Renal cortical epithelial cell (primary cell): ENCODE measurements around the gene TNRC6A. TPM values are rescaled to one million over a fixed set of nuclear protein-coding genes. Genes with fewer than 3 reads are reported as not detected.
A peak's percentile ranks its signal among the peaks of the same experiment; 100 is the strongest.
"Not testable (repeated sequence)": the region's sequence is repeated elsewhere in the genome, so short reads cannot be mapped to it uniquely, and the experiment has no call there.

Experiments used
- DNase-seq: peaks from one replicate; pipeline ENCODE4 v3.0.0-alpha.2; 2011; ENCODE audit warnings: low read depth
- total RNA-seq: library from RNA; depleted of rRNA; stranded (reverse); fragments of >200 nt; gene quantifications from 2 replicates; pipeline ENCODE4 v1.2.3, GENCODE V29; 2014

TNRC6A gene
- total RNA-seq, 1 donor from 2014 or later = 34.1 TPM

DNA sequence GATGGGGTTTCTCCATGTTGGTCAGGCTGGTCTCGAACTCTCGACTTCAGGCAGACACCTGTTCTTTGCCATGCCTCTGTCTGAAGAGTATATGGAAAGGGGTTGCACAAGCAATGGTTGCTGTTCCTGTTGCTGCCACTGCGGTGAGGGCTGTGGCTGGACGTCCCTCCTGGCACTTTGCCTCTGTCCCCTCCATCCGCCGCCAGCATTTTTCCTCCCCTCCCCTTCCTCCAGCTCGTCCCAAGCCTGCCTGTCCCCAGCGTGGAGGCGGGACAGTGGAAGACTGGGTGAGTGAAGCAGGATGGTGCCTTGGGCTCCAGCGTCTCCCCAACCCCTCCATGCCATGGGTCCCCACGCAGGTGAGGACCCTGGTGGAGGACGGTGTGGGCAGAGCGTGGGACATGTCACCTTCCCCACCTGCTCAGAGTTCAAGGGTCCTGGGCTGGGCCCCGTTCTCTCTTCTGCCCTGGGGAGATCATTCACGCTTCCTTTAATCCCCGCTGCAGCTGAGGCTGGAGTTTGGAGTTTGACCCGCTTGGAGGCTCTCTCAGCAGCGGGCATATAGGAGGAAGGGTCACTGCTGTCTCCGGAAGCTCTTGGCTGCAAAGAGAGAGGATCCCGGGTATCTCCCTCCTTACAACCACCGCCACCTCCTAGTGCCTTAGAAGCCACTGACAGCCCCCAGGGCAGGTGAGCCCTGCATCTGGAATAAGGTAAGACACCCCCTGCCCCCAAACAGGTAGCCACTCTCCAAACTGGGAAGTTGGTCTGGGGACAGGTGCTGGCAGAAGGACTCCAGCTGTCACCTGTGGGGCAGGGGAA is 116.5 kb downstream of the TNRC6A start, which contains the start of gene SLC5A11:
SLC5A11 (plus strand) TSS at position 238 of the 822 bp plus-strand sequence. CDS start 12,681 bp downstream, outside the sequence.
- no peak for DNase-seq

DNA sequence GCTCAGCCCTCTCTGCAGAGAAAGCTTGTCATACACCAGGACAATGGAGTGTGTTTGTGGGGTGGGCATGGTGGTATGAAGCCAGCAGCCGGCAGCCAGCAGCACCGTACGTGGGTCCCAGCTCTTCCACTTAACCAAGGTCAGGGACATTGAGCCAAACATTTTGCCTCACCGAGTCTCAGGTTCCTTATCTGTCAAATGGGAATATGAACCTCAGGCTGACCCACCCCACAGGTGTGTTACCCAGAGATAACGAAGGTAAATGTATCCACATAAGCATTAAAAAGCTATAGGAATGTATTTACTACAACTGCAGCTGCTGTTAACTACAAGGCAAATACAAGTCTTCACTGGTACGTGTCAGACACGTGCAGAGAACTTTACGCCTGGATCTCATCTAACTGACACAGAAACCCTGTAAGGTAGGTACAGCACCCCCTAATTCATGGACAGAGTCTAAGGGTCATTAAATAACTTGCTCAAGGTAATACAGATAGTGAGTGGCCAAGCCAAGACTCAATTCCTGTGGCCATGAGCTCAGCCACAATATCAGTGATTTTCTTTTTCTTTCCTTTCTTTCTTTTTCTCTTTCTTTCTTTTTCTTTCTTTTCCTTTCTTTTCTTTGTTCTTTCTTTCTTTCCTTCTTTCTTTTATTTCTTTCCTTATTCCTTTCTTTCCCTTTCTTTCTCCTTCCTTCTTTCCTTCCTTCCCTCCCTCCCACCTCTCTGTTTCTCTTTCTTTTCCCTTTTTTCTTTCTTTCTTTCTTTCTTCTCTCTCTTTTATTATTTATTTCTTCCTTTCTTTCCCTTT is 117.3 kb downstream of the TNRC6A start:
- no peak for DNase-seq

DNA sequence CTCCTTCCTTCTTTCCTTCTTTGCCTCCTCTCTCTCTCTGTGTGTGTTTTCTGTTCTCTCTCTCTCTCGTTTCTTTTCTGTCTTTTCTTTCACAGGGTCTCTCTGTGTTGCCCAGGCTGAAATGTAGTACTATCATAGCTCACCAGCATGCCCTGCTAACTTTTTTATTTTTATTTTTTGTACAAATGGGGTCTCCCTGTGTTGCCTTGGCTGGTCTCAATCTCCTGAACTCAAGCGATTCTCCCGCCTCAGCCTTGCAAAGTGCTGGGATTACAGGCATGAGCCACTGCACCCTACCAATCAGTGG is 117.9 kb downstream of the TNRC6A start:
- DNase-seq = no peak

DNA sequence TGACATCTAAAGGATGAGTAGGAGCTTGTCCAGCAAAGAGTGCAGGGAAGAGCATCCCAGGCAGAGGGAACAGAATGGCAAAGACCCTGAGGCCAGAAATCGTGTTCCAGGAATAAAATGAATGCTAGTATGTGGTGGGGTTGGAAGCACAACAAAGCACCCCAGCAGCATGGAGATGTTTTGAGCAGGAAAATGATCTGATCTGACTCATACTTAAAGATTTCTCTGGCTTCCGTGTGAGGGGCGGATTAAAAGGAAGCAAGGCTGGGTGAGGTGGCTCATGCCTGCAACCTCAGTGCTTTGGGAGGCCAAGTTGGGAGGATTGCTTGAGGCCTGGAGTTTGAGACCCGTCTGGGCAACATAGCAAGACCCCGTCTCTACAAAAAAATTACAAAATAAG is 118.6 kb downstream of the TNRC6A start:
- DNase-seq = peak; percentile 31

DNA sequence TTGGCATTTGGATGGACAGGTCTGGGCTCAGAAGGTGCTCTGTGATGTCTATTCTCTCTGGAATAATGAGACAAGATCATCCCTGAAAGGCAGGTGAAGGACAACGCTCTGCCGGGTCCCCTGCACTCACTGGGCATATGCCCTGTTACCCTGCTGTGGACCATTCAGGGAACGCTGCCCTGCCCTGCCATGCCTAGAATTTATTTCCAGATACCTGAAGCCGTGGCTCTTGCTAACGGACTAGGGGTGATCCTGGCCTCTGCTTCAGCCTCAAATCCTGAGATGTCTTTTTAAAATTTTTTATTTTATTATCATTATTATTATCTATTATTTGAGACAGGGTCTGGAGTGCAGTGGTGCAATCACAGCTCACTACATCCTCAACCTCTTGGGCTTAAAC is 120.2 kb downstream of the TNRC6A start:
- DNase-seq = no peak

DNA sequence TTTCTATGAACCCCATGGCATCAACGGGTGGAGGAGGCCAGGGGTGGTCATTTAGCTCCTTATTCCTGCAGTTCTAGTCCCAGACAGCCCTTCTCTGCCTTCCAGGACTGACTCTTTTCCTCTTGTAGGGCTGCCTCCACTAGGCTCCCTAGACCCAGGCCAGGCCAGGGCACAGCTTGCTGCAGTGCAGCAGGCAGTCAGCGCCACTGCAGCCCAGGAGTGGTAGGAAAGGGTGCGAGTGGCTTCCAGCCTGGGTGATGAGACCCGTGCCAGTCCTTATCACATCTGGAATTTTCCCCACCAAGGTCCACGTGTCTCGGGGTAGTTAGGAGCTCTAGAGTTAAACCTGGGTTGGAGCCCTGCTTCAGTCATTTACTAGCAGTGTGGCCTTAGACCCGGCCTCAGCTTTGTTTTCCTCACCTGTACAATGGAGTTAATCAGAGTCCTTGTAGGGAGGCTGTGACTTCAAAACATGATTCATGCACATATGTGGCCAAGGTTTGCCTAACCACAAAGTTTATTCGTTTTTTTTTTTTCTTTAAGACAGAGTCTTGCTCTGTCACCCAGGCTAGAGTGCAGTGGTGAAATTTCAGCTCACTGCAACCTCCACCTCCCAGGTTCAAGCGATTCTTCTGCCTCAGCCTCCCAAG is 121.0 kb downstream of the TNRC6A start:
- DNase-seq = peak; percentile 61

DNA sequence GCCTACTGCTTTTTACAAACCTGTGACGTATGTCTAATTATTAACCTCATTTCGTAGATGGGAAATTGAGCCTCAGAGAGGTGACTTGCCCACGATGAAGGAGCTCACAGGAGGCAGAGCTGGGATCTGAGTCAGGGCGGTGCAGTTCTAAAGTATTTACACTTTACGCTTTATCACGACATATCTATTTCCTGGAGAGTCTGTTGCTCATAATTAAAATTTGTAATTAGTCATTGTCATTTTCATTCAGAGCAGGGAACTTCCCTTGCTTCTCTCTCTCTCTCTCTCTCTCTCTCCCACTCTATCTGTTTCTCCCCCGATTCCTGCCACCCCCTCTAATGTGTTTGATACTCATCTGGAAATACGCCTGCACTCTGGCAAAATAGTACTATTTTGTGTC is 122.2 kb downstream of the TNRC6A start:
- peak; percentile 18 for DNase-seq

DNA sequence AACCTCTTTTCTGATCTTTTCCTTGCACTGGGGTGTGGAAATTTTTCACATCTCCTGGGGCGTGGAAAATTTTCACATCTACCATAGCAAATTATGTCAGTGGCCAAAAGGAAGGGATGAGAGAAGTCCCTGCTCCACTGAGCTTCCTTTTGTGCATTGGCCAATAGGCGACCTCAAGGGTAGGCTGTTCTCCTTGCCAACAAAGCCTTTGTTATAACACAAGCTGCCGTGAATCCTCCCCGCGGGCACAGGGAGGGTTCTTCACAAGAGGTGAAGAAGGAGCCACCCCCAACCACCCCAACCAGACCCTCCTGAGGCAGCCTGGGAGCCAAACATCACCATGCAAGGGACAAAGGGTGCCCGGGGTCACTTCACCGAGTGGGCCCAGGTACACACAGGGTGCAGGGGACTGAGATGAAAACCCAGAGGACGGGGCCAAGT is 122.8 kb downstream of the TNRC6A start:
- no peak for DNase-seq

DNA sequence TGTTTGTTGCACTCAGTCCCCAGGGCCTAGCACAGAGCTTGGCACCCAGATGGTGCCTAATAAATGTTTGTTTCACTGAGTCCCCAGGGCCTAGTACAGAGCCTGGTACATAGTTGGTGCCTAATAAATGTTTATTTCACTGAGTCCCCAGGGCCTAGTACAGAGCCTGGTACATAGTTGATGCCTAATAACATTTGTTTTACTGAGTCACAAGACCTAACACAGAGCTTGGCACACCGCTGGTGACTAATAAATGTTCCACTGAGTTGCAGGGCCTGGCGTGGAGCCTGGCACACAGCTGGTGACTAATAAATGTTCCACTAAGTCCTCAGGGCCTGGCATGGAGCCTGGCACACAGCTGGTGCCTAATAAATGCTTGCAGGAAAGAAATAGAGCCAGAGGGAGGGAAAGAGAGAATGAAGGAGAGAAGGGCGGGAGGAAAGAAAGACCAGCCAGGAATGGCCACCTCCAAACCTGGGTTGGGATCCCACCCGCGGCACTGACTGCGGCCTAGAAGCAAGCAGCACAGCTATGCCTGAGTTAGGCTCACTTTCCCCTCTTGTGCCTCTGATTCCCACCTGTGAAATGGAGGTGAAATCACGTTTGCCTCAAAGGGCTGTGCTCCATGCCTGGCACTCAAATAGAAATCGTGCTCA is 123.8 kb downstream of the TNRC6A start:
- DNase-seq = no peak

DNA sequence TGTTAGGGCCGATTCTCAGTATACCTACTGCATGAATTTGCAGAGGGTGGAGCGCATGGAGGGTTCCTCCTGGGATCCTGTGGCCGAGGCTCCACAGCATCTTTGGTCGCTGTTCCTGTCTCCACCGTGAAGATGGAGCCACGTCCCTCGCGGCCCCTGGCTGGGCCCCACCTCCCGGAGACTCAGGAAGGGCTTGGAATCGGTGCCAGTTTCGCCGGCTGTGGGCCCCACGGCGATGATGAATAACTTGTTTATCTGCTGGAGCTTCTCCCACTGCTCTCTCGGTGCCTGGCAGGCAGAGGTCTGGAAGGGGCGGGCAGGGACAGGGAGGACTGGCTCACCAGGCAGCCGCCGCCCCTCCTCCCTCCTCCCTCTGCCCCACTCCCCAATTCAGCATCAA is 124.4 kb downstream of the TNRC6A start:
- DNase-seq = no peak

DNA sequence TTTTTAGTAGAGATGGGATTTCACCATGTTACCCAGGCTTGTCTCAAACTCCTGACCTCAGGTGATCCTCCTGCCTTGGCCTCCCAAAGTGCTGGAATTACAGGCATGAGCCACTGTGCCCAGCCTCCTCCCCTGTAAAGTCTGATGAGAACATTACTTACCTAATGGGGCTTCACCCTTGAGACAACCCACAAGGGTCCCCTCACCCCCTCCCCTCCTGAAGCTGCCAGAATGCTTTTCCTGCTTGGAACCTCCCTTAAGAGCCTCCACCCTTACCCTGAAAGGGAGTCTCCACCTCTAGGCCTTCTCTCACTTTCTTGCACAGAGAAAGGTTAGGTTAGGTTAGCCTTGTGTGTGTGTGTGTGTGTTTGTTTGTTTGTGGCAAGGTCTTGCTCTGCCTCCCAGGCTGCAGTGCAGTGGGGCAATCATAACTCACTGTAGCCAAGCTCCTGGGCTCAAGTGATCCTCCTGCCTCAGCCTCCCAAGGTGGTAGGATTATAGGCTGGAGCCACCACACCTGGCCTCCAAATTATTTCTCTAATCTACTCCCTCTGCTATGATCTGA is 125.2 kb downstream of the TNRC6A start:
- DNase-seq = no peak

DNA sequence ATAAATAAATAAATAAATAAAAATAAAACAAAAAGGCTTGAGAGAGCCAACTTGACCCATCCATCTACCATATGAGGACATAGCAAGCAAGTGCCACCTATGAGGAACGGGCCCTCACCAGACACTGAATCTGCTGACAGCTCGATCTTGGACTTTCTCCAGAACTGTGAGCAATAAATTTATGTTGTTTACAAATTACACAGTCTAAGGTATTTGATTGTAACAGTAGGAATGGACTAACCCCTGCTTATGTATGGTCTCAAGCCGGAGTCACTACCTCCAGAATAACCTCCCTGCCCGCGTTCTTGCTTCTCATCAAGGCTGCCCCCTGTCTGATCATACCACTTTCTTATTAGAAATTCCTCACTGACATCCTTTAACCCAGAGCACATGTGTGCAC is 126.2 kb downstream of the TNRC6A start:
- DNase-seq = no peak

DNA sequence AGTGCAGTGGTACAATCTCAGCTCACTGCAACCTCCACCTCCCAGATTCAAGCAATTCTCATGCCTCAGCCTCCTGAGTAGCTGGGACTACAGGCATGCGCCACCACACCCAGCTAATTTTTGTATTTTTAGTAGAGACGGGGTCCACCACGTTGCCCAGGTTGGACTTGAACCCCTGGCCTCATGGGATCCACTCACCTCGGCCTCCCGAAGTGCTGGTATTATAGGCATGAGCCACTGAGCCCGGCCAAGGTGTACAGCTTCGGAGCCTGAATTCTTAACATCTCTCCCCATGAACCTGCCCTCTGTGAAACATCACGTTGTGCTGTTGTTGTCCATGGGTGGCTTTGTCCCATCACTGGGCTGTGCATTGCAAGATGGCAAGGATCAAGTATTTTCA is 127.4 kb downstream of the TNRC6A start:
- not testable (repeated sequence) for DNase-seq

DNA sequence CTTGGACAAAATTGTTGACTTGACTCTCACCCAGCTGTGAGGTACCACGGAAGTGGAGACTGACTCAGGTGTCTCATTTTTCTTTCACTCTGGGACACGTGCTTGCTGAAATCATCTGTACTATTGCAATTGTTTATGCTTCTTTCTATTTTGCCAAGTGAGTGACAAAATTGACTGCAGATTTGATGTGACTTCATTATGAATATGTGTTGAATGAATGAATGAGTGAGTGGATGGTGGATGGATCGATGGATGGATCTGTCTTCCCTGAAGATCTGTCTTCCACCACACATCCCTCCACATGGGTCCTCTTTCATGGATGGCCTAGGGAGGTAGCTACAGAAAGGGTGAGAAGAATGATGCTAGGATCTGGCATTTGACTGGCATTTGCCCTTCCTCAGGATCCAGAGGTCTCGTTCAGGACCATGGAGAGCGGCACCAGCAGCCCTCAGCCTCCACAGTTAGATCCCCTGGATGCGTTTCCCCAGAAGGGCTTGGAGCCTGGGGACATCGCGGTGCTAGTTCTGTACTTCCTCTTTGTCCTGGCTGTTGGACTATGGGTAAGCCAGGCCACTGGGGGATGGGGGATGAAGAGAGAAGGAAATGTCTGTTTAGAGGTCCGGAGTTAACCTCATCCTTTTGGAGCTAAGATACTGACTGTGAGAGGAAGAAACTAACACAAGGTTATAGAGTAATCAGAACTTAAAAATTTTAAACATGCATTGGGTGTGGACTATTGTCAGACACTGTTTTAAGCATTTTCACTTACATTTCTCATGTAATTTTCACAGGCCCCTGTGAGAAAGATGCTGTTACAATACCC is 129.0 kb downstream of the TNRC6A start:
- peak; percentile 35 for DNase-seq

DNA sequence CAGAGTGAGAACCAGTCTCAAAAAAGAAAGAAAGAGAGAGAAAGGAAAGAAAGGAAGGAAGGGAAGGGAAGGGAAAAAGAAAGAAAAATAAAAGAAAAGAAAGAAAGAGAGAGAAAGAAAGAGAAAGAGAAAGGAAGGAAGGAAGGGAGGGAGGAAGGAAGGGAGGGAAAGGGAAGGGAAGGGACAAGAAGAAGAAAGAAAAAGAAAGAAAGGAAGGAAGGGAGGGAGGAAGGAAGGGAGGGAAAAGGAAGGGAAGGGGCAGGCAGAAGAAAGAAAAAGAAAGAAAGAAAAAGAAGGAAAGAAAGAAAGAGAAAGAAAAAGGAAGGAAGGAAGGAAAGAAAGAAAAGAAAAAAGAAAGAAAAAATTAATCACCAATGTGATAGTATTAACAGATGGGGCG is 132.0 kb downstream of the TNRC6A start:
- no peak for DNase-seq

DNA sequence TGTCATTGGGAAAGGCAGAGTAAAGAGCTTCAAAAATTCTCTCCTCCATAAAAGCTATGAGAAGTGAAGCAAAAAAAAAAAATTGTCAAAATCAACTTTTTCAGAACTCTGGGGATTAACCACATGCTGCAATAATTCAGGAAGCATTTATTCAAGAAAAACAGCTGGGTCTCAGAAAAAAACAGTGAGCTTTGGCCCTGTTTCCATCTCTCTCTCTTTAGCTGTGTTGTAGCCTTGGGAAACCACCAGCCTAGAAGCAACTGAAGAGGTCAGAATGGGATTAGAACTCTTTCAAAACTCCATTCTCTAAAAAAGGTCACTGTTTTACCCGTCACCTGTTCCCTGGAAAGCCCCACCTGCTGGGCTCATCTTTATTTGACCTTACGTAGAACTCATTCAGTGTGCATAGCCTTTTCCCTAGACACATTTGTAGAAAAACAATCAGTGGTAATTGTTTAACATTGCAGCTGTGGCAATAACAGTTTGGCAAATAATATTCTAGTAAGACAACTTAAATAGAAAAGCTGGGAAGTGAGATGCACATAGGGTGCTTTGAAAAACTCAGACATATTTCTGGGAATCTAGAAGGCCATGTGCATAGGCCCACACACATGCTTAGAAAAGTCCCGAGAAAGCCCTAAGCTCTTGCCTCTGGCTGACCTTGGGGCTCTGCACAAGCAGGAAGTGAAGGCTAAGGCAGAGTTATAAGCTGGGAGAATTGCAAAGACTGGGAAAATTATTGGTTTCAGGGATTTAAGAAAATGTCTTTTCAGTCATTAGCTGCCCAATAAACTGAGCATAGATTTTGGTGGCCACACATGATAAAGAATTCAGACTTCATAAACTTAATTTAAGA is 134.4 kb downstream of the TNRC6A start:
- DNase-seq = no peak

DNA sequence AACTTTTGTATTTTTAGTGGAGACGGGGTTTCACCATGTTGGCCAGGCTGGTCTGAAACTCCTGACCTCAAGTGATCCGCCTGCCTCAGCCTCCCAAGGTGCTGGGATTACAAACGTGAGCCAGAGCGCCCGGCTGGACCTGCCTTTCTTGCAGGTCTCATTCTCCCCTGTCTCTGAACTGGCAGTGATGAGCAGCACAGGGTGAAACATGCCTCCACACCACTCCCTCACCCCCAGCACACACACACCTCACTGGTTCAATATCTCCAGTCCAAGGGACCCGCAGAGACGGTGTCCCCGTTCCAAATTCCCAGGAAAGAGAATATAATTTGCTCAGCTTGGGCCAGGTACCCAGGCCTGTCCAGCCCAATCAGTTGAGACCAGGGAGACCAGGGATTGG is 139.6 kb downstream of the TNRC6A start:
- DNase-seq = no peak

DNA sequence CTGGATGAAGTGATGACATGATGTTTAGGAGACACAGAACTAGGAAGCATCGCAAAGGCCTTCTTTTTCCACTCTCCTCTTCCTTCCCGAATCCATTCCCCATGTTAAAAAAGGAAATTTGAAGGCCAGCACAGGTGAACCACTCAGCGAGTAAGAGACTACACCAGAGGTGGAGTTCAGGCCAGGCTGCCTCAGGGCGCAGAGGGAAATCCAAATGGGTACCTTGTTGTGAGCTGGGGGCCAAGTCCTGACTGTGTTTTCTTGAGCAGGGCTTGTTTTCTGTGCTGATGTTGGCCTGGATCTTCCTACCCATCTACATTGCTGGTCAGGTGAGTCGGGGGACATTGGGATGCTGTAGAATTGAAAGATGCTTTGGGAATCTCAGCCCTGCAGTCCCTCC is 142.4 kb downstream of the TNRC6A start:
- DNase-seq = no peak

DNA sequence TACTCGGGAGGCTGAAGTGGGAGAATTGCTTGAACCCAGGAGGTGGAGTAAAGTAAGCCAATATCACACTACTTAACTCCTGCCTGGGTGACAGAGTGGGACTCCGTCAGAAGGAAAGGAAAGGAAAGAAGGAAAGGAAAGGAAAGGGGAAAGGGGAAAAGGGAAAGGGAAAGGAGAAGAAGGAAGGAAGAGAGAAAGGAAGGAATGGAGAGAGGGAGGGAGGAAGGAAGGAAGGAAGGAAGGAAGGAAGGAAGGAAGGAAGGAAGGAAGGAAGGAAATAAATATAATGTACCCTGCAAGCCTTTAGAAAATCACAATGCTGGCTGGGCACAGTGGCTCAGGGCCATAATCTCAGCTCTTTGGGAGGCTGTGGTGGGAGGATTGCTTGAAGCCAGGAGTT is 143.6 kb downstream of the TNRC6A start:
- no peak for DNase-seq

DNA sequence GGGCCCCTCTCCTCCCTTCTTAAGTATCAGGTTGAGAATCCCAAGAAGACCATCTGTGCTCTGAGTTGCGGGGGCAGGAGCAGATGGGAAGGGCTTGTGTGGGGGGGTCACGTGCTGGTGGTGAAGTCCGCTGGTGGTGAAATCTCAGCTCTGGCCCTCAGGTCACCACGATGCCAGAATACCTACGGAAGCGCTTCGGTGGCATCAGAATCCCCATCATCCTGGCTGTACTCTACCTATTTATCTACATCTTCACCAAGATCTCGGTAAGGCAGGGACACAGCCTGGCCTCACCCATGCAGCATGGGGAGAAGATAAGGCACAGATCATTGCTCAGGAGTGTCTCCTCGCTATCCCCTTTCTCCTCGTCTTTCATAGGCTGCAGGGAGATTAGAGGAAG is 146.0 kb downstream of the TNRC6A start:
- DNase-seq = no peak
